HepG2 (cell line): ENCODE measurements around the gene GRID1.

ENCODE experiments used
- KDM5A ChIP-seq: fragments of 200-600 bp; sonication (generic); IDR thresholded peaks from 2 replicates; pipeline ENCODE4 v1.7.0; 2018; ENCODE audit warnings: antibody characterized with exemption, mild to moderate bottlenecking, low read length, borderline replicate concordance
- NR3C1 ChIP-seq: sonication (generic); formaldehyde crosslinking; IDR thresholded peaks from 2 replicates; pipeline ENCODE4 v1.4.0; 2020; ENCODE audit warnings: missing genetic modification reagents
- PBX3 ChIP-seq: sonication (generic); formaldehyde crosslinking; IDR thresholded peaks from 2 replicates; pipeline ENCODE4 v1.8.1; 2023; ENCODE audit warnings: missing genetic modification reagents, inconsistent platforms, borderline replicate concordance
- POLR2A ChIP-seq, 2 experiments: IDR thresholded peaks; 2 replicates each; pipeline ENCODE4 v1.6.1; 2011; ENCODE audit warnings: low read depth in 2 of 2, low read length in 2 of 2, mild to moderate bottlenecking in 1 of 2, moderate library complexity in 1 of 2; ENCODE audit not compliant: insufficient read depth in 1 of 2
- SKIL ChIP-seq: sonication (generic); formaldehyde crosslinking; IDR thresholded peaks from 2 replicates; pipeline ENCODE4 v1.8.0; 2022; ENCODE audit warnings: missing genetic modification reagents, mild to moderate bottlenecking, moderate library complexity, borderline replicate concordance
- SMARCC2 ChIP-seq: fragments of 450-650 bp; IDR thresholded peaks from 2 replicates; pipeline ENCODE4 v1.6.1; 2017; ENCODE audit warnings: antibody characterized with exemption, mild to moderate bottlenecking
- TRIM24 ChIP-seq: sonication (generic); formaldehyde crosslinking; IDR thresholded peaks from 2 replicates; pipeline ENCODE4 v1.8.0; 2022; ENCODE audit warnings: mild to moderate bottlenecking, missing genetic modification reagents
- XRCC5 ChIP-seq: fragments of 200-400 bp; formaldehyde crosslinking; optimal IDR thresholded peaks from 2 replicates; pipeline ENCODE3; 2017; ENCODE audit warnings: mild to moderate bottlenecking, low read length
- ZNF318 ChIP-seq: sonication (generic); formaldehyde crosslinking; IDR thresholded peaks from 2 replicates; pipeline ENCODE4 v1.4.0; 2020; ENCODE audit warnings: mild to moderate bottlenecking, missing genetic modification reagents
- ZNF660 ChIP-seq: sonication (generic); formaldehyde crosslinking; IDR thresholded peaks from 2 replicates; pipeline ENCODE4 v1.5.1; 2020; ENCODE audit warnings: mild to moderate bottlenecking, low read depth, missing genetic modification reagents, borderline replicate concordance
- ZNF674 ChIP-seq: sonication (generic); formaldehyde crosslinking; IDR thresholded peaks from 2 replicates; pipeline ENCODE4 v1.5.0; 2020; ENCODE audit warnings: low read depth, mild to moderate bottlenecking, missing genetic modification reagents
- ZNF766 ChIP-seq: sonication (generic); formaldehyde crosslinking; IDR thresholded peaks from 2 replicates; pipeline ENCODE4 v1.5.0; 2020; ENCODE audit warnings: missing genetic modification reagents, borderline replicate concordance
- TF ChIP-seq, protein P1 (sequence below): IDR thresholded peaks from 2 replicates; pipeline ENCODE4 v1.6.1; 2016; ENCODE audit warnings: low read depth, missing genetic modification reagents, missing compliant biosample characterization

DNA sequence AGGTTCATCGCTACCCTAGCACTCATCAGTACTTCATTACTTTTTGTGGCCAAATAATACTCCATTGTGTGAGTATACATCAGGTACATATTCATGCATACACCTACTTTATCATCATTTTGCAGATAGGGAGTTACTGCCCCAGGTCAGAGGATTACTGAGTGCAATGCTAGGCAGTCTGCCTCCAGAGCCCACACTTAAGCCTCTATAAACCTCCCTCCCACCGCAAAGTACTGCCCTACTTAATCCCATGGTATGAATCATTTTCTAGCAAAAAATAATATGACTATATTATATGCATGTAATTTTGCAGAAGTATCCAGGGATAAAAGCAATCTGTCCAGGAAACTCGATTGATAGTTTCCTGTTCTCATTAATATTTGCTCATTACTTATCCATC, 194.3 kb downstream of the GRID1 start:
- no peak for TF ChIP-seq POLR2A (IDR thresholded peaks at IDR 0.05; ENCODE audit: insufficient read depth in 1 of 2, low read depth in 2 of 2, low read length in 2 of 2)
- no peak for TF ChIP-seq SMARCC2
- TF ChIP-seq ZNF660 (CRISPR knock-in tag) = no peak
- TF ChIP-seq NR3C1 = no peak
- no peak for TF ChIP-seq PBX3 (CRISPR knock-in tag)
- TF ChIP-seq ZNF318 = no peak
- TF ChIP-seq KDM5A = no peak
- no peak for TF ChIP-seq SKIL (CRISPR knock-in tag)
- TF ChIP-seq XRCC5 = no peak
- no peak for TF ChIP-seq ZNF766 (CRISPR knock-in tag)
- TF ChIP-seq, protein P1, sequence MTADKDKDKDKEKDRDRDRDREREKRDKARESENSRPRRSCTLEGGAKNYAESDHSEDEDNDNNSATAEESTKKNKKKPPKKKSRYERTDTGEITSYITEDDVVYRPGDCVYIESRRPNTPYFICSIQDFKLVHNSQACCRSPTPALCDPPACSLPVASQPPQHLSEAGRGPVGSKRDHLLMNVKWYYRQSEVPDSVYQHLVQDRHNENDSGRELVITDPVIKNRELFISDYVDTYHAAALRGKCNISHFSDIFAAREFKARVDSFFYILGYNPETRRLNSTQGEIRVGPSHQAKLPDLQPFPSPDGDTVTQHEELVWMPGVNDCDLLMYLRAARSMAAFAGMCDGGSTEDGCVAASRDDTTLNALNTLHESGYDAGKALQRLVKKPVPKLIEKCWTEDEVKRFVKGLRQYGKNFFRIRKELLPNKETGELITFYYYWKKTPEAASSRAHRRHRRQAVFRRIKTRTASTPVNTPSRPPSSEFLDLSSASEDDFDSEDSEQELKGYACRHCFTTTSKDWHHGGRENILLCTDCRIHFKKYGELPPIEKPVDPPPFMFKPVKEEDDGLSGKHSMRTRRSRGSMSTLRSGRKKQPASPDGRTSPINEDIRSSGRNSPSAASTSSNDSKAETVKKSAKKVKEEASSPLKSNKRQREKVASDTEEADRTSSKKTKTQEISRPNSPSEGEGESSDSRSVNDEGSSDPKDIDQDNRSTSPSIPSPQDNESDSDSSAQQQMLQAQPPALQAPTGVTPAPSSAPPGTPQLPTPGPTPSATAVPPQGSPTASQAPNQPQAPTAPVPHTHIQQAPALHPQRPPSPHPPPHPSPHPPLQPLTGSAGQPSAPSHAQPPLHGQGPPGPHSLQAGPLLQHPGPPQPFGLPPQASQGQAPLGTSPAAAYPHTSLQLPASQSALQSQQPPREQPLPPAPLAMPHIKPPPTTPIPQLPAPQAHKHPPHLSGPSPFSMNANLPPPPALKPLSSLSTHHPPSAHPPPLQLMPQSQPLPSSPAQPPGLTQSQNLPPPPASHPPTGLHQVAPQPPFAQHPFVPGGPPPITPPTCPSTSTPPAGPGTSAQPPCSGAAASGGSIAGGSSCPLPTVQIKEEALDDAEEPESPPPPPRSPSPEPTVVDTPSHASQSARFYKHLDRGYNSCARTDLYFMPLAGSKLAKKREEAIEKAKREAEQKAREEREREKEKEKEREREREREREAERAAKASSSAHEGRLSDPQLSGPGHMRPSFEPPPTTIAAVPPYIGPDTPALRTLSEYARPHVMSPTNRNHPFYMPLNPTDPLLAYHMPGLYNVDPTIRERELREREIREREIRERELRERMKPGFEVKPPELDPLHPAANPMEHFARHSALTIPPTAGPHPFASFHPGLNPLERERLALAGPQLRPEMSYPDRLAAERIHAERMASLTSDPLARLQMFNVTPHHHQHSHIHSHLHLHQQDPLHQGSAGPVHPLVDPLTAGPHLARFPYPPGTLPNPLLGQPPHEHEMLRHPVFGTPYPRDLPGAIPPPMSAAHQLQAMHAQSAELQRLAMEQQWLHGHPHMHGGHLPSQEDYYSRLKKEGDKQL = no peak
- no peak for TF ChIP-seq TRIM24 (CRISPR knock-in tag)
- no peak for TF ChIP-seq ZNF674 (CRISPR knock-in tag)
